IMR-90 (cell line): Measurements from ENCODE around the gene ABCB10.

Experiments used
- BHLHE40 ChIP-seq: fragments of 150-350 bp; IDR thresholded peaks from 2 replicates; pipeline ENCODE4 v1.6.1; 2016; ENCODE audit warnings: mild to moderate bottlenecking, low read depth, low read length
- CTCF ChIP-seq: conservative IDR thresholded peaks from 2 replicates; pipeline ENCODE4 v1.5.1; 2012; ENCODE audit warnings: mild to moderate bottlenecking, low read depth, low read length, improper control_type of control experiment
- ELK1 ChIP-seq: fragments of 150-350 bp; IDR thresholded peaks from 2 replicates; pipeline ENCODE4 v1.6.1; 2016; ENCODE audit warnings: low read depth, mild to moderate bottlenecking, low read length, moderate library complexity, borderline replicate concordance
- FOS ChIP-seq: fragments of 150-350 bp; IDR thresholded peaks from 2 replicates; pipeline ENCODE4 v1.6.1; 2016; ENCODE audit warnings: low read depth, low read length
- MAFK ChIP-seq: IDR thresholded peaks from 2 replicates; pipeline ENCODE4 v1.6.1; 2012; ENCODE audit warnings: low read depth, low read length, improper control_type of control experiment
- MAZ ChIP-seq: IDR thresholded peaks from 2 replicates; pipeline ENCODE4 v1.6.1; 2012; ENCODE audit warnings: low read depth, mild to moderate bottlenecking, low read length, improper control_type of control experiment, moderate library complexity, borderline replicate concordance
- MXI1 ChIP-seq: IDR thresholded peaks from 2 replicates; pipeline ENCODE4 v1.6.1; 2012; ENCODE audit warnings: low read depth, mild to moderate bottlenecking, low read length, moderate library complexity, borderline replicate concordance
- POLR2A ChIP-seq: IDR thresholded peaks from 2 replicates; pipeline ENCODE4 v1.6.1; 2012; ENCODE audit warnings: mild to moderate bottlenecking, low read depth, low read length
- RAD21 ChIP-seq: IDR thresholded peaks from 2 replicates; pipeline ENCODE4 v1.6.1; 2012; ENCODE audit warnings: low read length, improper control_type of control experiment
- RCOR1 ChIP-seq: IDR thresholded peaks from 2 replicates; pipeline ENCODE4 v1.6.1; 2012; ENCODE audit warnings: mild to moderate bottlenecking, low read length, improper control_type of control experiment; ENCODE audit not compliant: insufficient replicate concordance
- RFX5 ChIP-seq: IDR thresholded peaks from 2 replicates; pipeline ENCODE4 v1.8.0; 2012; ENCODE audit warnings: low read depth, mild to moderate bottlenecking, low read length, moderate library complexity
- SMC3 ChIP-seq: fragments of 150-350 bp; IDR thresholded peaks from 2 replicates; pipeline ENCODE4 v1.6.1; 2016; ENCODE audit warnings: low read depth, mild to moderate bottlenecking, antibody characterized with exemption, low read length, moderate library complexity
- USF2 ChIP-seq: fragments of 150-350 bp; IDR thresholded peaks from 2 replicates; pipeline ENCODE4 v1.6.1; 2017; ENCODE audit warnings: mild to moderate bottlenecking, antibody characterized with exemption, low read length, low read depth

- TF ChIP-seq RAD21, result no peak
- no peak for TF ChIP-seq CTCF
- no peak for TF ChIP-seq POLR2A
- no peak for TF ChIP-seq SMC3
- TF ChIP-seq MAFK, result no peak
- no peak for TF ChIP-seq MXI1
- no peak for TF ChIP-seq MAZ
- TF ChIP-seq BHLHE40, result no peak
- TF ChIP-seq USF2, result no peak
- no peak for TF ChIP-seq RFX5
- no peak for TF ChIP-seq FOS
- no peak for TF ChIP-seq RCOR1
- no peak for TF ChIP-seq ELK1
Observed at GRCh38 chr1:229550812-229551567, 7.5 kb downstream of the ABCB10 start.
